ENCODE measurements around the gene RANBP1.

RANBP1 gene

GRCh38 chr22:20165421-20165820, 49.5 kb downstream of the RANBP1 start:
- no peak for FAIRE-seq
- no peak for DNase-seq (ENCODE audit: extremely low spot score, insufficient read length, low read depth)

GRCh38 chr22:20165913-20166312, 50.0 kb downstream of the RANBP1 start:
- DNase-seq (ENCODE audit: extremely low spot score, insufficient read length, low read depth) (no peak), FAIRE-seq (no peak)

- no peak for FAIRE-seq
Measured at GRCh38 chr22:20166703-20167102, 50.8 kb downstream of the RANBP1 start.

GRCh38 chr22:20167643-20168322, 51.9 kb downstream of the RANBP1 start:
- FAIRE-seq (no peak), DNase-seq (ENCODE audit: extremely low spot score, insufficient read length, low read depth) (no peak)

More at GRCh38 chr22:20166703-20167102, 50.8 kb downstream of the RANBP1 start:
- DNase-seq (ENCODE audit: extremely low spot score, insufficient read length, low read depth) = no peak

DNA sequence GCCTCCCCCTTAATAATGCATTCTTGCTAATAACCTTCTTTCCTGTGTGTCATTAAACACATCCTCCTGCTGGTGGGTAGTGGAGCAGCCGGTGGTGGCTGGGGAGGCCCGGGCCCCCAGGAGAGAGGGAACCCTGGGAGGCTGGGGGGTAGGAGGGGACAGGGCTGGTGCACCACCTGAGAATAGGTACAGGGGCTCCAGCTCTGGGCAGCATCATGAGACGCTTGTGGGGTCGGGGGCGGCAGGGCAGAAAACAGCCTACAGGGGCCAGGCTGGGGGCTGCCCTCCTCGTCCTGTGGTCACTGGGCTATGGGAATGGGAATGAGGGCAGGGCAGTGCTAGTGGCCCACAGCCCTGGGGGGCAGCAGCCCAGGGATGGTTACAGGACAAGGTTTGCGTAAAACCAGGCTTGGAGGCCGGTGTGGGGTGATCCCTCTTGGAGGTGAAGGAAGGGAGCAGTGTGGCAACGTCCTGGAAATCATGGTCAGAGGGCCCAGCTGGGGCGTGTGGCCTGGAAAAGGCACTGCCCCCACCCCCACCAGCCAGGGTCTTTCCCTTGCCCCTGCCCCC, 53.4 kb downstream of the RANBP1 start:
- DNase-seq (ENCODE audit: extremely low spot score, insufficient read length, low read depth) = no peak
- no peak for FAIRE-seq

- FAIRE-seq = no peak
Measured at GRCh38 chr22:20170170-20170569, 54.3 kb downstream of the RANBP1 start.

DNA sequence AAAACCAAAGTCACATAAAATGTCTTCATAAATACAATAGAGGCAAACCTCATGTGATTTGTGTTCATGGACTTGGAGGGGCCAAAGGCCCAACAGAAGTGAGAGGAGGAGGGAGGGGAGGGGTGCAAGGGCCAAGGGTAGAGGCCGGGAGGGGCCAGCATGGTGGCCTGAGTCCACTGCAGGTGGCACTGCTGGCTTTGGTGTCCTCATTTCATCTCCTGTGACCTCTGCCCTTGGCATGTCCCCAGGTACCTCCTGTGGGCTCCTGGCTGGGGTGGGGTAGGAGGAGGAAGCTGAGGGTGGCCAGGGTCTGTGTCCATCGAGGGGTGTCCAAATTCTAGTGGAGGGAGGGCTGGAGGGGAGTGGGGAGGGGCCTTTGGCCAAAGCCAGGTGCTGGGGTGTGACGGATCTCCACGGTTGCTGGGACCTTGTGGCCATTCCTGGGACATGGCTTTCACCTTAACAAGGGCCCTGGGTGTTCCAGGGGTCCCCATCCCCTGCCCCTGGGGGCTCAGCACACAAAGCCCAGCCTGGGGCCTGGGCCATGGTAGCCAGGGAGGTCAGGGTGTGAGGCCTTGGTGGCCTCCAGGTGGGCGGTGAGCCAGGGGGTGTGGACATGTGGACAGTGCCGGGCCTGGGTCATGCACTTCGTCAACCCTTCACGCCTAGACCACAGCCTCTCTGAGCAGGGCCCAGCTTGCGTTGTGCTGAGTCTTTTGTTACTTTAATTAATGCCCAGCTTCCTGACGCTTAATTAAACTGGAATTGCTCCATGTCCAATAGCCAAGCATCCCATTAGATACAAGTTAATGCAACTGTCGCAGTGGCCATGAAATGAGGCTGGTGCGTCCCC, 55.6 kb downstream of the RANBP1 start:
- FAIRE-seq (no peak), DNase-seq (ENCODE audit: extremely low spot score, insufficient read length, low read depth) (no peak)

More at GRCh38 chr22:20170170-20170569, 54.3 kb downstream of the RANBP1 start:
- no peak for DNase-seq (ENCODE audit: extremely low spot score, insufficient read length, low read depth)

DNA sequence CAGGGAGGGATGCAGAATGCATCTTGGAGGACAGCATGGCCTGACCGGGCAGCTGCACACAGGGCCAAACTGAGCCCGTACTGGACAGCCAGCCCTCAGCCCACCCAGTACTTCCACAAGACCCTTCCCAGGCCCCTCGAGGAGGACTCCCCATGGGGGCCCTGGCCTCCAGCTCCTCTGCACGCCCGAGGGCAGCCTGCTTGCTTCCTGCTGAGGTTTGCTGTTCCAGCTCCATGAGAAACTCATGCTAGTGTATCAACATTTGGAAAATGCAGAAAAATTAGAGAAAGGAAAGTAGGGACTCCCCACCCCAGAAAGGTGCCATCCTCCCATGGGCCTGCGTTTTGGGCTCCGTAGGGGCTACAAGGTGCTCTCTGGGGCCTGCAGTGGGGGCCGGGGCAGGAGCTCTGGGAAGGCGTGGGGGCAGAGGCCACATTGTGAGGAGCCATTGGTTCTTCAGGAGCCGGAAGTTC, 56.3 kb downstream of the RANBP1 start:
- DNase-seq (ENCODE audit: extremely low spot score, insufficient read length, low read depth) (no peak), FAIRE-seq (no peak)

DNA sequence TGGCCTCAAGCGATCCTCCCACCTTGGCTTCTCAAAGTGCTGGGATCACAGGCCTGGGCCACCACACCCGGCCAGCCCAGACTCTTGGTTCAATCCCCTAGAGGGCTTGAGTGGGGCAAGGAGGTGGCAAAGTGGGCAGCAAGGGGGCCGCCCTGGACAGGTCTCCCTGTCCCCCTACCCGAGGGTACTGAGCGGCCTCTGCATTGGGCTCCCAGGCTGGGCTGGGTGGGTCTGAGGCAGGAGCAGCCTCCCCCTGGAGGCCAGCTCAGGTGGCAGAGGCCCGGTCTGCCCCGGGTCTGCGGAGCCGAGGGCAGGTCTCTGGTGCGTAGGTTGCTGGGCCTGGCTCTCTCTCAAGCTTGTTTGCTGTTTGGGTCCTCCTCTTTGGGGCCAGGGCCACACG, 57.3 kb downstream of the RANBP1 start:
- FAIRE-seq (no peak), DNase-seq (ENCODE audit: extremely low spot score, insufficient read length, low read depth) (no peak)

- DNase-seq (ENCODE audit: extremely low spot score, insufficient read length, low read depth) (no peak), FAIRE-seq (no peak)
Measured at GRCh38 chr22:20173772-20174171, 57.9 kb downstream of the RANBP1 start.

- DNase-seq (ENCODE audit: extremely low spot score, insufficient read length, low read depth) = no peak
- no peak for FAIRE-seq
Measured at GRCh38 chr22:20174785-20175596, 59.1 kb downstream of the RANBP1 start.

GRCh38 chr22:20175597-20175900, 59.6 kb downstream of the RANBP1 start:
- DNase-seq (ENCODE audit: extremely low spot score, insufficient read length, low read depth) (no peak), FAIRE-seq (no peak)

DNA sequence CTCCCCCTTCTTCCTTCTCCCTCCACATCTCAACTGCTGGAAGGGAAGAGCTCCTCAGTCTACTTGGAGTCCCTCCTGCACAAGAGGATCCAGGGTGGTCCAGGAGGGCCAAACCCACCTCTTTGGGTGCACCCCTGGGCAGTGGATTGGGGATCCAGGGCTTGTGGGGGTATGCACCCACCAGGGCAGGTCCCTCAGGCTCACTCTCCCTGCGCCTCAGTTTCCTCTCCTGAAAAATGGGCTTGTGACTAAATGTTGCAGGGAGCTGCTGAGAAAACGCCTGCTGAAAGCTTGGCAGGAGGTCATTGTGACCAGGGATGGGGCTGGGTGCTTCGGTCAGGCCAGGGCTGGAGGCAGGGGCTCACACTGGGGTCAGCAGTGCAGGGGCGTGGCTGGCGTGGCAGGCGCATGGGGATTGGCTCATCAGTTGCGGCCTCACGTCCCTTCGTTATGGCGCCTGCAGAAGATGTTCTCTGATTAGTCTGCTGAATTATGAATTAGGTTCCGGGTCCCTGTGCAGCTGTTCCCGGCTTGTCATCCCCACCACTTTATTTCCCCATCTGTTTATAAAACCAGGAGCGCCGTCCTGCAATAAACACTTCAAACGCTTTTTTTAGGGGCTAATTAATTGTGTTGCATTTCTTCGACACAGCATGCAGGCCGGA, 60.6 kb downstream of the RANBP1 start:
- DNase-seq (ENCODE audit: extremely low spot score, insufficient read length, low read depth) (no peak), FAIRE-seq (no peak)
